A204.1 (cell line): ENCODE results near the gene MARK2.

Experiments
- FAIRE-seq: peaks from 2 replicates; lab custom pipeline; 2012; peaks lifted over from hg19 to GRCh38; lab: Jason Lieb, UNC

Gene MARK2

GRCh38 chr11:63909591-63910506, 70.9 kb downstream of the MARK2 start:
- FAIRE-seq, result no peak

DNA sequence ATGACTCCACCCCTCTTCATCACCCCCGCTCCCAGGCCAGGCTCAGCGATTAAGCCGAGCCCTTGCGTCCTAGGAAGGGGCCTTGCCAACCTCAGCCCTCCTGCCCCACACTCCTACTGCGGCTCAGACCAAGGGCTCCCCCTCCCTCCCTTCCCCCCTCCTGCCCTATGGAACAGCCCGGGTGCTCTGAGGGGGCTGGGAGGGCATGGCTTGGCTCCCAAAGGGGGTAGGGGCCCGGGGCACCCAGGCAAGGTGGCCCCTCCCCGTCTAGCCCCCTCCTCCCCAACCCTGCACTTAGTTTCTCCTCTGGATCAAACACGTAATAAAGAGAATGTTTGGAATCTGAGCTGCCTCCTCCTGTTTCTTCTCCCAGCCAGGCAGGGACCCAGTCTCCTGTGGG, 71.8 kb downstream of the MARK2 start:
- no peak for FAIRE-seq

- no peak for FAIRE-seq
These were observed 72.5 kb downstream of the MARK2 start for GRCh38 chr11:63911440-63911839.

DNA sequence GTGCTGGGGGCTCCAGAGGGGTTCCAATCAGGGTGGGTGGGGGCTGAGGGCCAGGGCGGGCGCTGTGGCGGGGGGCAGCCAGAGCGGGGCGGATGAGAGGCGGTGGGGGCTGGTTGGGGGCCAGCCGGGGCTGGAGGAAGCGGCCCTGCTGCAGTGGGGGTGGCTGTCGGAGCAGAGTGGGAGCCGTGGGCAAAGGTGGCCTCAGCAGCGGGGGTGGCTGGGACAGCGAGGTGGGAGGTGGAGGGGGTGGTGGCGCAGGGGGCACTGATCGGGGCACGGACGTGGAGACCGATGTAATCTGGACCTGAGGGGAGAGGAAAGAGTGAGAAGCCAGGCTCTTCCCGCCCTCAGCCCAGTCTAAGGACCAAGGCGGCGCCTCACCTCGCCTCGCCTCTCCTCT, 73.0 kb downstream of the MARK2 start:
- FAIRE-seq, result no peak

DNA sequence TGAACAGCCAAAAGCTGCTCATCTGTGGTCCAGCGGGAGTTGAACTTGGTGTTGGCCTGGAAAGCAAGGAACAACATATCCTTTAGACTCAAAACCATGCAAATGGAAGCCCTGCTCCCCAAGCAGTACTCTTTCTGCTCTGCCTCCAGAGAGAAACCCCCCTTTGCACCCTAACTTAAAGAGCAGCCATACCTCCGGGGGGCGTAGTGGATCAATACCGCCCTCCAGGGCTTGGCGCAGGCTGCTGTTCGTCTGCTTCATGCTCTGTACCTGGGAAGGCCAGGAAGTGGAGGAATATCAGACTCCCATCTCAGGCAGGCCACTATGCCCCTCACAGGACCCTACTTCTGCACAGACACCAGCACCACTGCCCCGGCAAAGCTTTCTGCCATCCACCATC, 73.8 kb downstream of the MARK2 start:
- FAIRE-seq, result no peak

- no peak for FAIRE-seq
These were observed 75.2 kb downstream of the MARK2 start for GRCh38 chr11:63913866-63914830.

DNA sequence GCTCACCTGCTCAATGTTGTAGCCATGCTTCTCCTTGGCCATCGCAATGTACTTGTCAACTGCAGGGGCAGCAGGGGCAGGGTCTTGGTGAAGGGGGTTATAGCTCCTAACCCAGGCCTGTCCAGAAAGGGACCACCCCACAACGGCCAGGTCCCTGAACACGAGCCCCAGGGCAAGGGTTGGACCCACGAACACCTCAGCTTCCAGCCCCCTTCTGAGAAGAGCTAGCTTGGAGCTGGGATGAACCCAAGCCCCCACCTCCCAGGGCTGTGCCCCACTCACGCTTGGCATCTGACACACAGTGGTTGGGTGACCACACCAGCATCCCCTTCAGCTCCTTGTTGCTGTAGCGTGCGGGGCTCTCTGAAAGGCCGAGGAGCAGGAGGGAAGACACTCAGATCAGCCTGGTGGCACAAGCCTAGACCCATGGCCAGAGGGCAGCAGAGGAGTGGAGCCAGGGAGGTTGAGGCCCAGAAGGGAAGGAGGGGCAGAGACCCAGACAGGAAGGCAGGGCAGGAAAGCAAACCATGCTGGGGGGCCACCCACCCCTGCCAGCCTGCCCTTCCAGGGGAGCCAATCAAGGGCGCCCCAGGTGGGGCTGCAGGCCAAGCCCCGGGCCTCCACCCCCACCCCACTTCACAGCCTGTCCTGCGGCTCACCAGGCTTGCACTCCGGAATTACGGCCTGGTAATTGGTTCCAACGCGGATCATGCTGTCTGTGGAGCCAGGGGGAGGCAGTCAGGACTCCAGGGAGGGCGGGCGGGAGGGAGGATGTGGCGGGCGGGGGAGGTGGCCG, 76.2 kb downstream of the MARK2 start:
- no peak for FAIRE-seq

GRCh38 chr11:63915961-63916836, 77.3 kb downstream of the MARK2 start:
- no peak for FAIRE-seq

- FAIRE-seq, result no peak
These were observed 78.2 kb downstream of the MARK2 start, which contains the start of gene RCOR2 for GRCh38 chr11:63916837-63917691. RCOR2 (minus strand) TSS chr11:63917164; CDS start chr11:63916456, 708 bp downstream.

GRCh38 chr11:63917692-63918506, 79.0 kb downstream of the MARK2 start:
- FAIRE-seq, result no peak

- no peak for FAIRE-seq
These were observed 79.7 kb downstream of the MARK2 start for GRCh38 chr11:63918507-63919191.

- FAIRE-seq, result peak; percentile 44
These were observed 80.6 kb downstream of the MARK2 start for GRCh38 chr11:63919267-63920125.

DNA sequence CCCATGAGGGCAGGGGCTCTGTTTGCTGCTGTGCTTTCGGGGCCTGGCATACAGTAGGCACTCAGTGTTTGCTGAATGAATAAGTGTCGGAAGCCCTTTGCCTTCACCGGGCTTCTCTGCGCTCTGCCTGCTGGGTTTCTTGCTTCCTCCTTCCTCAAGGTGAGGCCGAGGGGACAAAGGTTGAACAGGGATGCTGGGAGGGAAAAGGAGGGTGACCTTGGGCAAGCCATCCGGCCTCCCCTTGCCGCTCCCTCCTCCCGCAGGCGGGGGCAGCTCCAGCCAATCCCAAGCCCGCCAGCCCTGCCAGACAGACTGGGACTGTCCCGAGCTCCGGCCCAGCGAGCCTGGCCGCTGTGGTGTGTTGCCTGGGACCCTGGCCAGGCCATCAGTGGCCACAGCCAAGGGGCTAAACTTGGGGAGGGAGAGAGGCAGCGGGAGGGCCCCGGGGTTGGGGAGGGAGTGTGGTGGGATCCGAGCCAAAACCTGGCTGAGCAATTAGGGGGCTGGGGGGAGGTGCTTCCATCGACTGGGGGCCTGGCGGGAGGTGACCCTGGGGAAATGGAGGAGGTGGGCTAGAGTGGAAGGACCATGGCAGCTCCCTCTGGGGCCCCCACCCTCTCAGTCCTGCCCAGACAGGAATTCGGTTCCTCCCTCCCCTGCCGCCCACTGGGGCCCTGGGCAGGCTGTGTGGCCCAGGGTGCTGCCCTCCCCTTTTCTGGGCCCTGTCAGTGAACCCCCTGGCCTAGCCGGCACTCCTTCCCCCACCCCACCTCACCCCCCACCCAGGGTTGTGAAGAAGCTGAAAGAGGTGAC, 81.4 kb downstream of the MARK2 start:
- FAIRE-seq, result no peak

DNA sequence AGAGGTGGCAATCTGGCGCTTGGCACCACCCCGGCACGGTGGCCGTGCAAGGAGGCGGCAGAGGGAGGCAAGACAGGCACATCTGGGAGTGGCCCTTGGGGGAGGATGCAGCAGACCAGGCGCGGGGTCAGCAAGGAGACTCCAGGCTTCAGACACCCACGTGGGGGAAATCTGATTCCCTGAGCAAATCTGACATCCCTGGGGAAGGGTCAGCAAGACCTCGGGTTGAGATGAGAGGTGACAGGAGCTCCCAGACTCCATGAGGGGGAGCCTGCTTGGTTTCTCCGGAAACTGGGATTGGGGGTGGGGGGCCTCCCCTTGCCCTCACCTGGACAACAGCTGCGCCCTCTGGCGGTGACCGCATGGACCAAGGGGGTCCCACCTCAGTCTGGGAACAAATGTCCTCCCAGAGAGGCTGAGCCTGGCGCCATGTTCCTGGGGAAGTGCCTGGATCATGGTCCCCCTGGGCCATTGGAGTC, 82.1 kb downstream of the MARK2 start:
- FAIRE-seq, result no peak

DNA sequence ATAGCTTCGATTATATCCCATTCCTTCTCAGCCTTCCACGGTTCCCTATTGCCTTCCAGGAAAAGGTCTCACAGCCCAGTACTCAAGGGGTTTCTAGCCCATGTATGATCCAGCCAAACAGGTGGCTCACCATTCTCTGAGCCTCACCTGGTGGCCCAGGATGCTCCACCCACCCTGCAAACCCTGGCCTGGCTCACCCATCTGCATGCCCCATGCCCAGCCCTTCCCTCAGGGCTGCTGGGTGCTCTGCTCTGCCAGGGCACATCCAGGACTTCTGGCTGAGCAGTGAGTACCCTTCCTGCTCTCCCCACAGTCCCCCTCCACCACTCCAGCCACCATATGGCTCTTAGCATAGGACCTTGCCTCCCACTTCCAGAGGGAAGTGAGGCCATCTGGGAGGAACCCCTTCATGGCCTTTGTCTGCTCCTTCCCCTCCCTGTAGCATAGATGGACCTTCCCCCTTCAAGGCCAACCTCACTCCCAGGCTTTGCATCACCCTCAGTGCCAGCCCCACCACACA, 83.8 kb downstream of the MARK2 start:
- FAIRE-seq, result no peak

DNA sequence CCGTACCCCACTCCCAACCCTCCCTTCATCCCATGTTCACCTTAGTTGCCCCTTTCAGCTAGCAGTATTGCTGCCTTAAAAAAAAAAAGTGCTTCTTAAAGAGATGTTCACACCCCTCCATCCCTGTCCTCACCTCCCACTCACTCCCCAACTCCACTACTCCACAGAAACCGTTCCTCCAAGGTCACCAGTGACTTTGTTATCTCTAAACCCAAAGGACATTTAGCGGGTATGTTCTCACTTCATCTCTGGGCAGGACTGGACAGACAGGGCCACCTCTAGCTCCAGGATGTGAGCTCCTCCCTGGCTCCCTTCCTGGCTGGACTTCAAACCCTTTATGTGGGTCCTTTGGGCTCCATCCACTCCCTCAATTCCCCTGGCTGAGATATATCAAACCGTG, 84.4 kb downstream of the MARK2 start:
- FAIRE-seq, result no peak
